D721Med (cell line): Measurements from ENCODE around the gene GSE1.

Experiments used
- DNase-seq: peaks from one replicate; pipeline ENCODE4 v3.0.0; 2011; ENCODE audit warnings: low spot score; ENCODE audit not compliant: insufficient read length
- FAIRE-seq: peaks from 2 replicates; lab custom pipeline; 2011; peaks lifted over from hg19 to GRCh38; lab: Jason Lieb, UNC
- TF ChIP-seq, protein P1 (sequence below): IDR thresholded peaks from 2 replicates; pipeline ENCODE4 v1.5.1; 2012; ENCODE audit warnings: mild to moderate bottlenecking, control low read depth; ENCODE audit not compliant: insufficient read depth; ENCODE audit errors: missing control alignments

Gene GSE1

DNA sequence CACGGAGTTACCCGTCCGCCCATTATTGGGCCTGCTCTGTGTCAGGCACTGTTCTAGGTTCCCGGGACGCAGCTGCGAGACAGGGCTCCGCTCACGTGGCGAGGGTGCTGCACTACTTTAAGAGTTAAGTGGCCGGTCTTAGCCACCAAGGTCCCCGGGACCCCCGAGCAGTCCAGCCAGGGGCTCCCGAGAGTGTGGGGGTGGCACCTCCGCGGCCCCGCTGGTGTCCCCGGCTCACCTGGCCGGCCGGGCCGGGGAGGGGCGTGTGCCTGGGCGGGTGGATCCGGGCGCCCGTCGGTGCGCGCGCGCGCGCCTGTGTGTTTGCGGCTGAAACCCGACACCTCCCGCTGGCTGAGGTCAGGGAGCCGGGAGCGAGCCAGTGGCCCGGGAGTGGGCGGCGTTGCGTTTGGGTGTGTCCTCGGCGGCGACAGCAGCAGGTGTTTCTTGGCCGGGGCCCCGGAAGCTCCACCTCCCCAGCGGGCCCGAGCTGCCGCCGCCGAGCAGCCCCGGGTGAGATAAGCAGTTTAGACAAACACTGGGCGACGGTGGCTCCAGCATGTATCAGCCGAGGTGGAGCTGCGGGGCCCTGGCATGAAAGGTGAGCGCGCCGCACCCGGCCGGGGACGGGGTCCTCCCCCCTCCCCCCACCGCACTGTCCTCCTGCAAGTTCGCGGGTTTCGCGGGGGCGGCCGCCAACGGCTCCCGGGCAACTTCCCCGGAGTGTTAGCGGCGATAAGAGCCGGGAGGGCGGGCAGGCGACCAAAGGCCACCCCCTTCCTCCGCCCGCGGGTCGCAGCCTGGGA, at the start of gene GSE1:
GSE1 (plus strand) TSS at position 522 of the 803 bp plus-strand sequence; CDS start at position 592, 70 bp downstream.
- TF ChIP-seq, protein P1, sequence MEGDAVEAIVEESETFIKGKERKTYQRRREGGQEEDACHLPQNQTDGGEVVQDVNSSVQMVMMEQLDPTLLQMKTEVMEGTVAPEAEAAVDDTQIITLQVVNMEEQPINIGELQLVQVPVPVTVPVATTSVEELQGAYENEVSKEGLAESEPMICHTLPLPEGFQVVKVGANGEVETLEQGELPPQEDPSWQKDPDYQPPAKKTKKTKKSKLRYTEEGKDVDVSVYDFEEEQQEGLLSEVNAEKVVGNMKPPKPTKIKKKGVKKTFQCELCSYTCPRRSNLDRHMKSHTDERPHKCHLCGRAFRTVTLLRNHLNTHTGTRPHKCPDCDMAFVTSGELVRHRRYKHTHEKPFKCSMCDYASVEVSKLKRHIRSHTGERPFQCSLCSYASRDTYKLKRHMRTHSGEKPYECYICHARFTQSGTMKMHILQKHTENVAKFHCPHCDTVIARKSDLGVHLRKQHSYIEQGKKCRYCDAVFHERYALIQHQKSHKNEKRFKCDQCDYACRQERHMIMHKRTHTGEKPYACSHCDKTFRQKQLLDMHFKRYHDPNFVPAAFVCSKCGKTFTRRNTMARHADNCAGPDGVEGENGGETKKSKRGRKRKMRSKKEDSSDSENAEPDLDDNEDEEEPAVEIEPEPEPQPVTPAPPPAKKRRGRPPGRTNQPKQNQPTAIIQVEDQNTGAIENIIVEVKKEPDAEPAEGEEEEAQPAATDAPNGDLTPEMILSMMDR, result no peak
- FAIRE-seq (no peak), DNase-seq (no peak)

DNA sequence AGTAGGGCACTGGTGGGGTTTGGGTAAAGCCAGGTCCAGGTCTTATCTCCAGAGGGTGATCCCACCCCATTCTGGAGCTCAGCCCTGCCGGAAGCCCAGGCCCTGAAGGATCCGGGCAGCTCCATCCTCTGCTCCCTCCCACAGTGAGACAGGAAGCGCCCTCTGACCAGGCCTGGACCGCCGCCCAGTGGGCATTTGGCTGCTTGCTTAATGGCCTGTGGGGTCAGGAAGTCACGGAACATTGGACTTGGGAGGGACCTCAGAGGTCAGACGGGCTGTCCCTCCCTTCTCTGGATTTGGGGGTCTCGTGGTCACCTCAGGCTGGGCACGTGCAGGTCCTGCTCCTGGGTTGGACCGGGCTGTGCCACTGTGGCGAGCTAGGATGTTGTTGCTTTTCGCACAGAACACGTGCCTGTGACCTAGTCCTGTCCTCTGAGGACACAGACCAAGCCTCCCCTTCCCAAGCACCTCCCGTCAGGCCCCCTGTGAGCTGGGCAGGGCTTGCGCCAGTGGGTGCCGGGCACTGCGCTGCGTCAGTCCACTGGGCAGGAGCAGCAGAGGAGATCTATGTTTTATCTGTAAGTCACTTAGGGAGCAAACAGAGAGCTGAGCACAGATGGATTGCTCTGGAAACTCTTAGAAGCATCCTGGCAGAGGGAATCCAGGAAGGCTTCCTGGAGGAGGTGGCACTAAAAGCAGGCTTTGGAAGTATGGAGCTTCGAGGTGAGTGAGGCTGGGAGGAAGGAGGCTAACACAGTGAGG, 49.4 kb upstream of the GSE1 start:
- no peak for DNase-seq
- no peak for FAIRE-seq
- TF ChIP-seq, protein P1, result no peak

- DNase-seq (no peak), FAIRE-seq (no peak)
- TF ChIP-seq, protein P1, result peak; percentile 38
Observed at GRCh38 chr16:85564277-85565051, 48.7 kb upstream of the GSE1 start.

GRCh38 chr16:85565340-85565739, 47.8 kb upstream of the GSE1 start:
- DNase-seq (no peak), FAIRE-seq (no peak)
- TF ChIP-seq, protein P1, result no peak

DNA sequence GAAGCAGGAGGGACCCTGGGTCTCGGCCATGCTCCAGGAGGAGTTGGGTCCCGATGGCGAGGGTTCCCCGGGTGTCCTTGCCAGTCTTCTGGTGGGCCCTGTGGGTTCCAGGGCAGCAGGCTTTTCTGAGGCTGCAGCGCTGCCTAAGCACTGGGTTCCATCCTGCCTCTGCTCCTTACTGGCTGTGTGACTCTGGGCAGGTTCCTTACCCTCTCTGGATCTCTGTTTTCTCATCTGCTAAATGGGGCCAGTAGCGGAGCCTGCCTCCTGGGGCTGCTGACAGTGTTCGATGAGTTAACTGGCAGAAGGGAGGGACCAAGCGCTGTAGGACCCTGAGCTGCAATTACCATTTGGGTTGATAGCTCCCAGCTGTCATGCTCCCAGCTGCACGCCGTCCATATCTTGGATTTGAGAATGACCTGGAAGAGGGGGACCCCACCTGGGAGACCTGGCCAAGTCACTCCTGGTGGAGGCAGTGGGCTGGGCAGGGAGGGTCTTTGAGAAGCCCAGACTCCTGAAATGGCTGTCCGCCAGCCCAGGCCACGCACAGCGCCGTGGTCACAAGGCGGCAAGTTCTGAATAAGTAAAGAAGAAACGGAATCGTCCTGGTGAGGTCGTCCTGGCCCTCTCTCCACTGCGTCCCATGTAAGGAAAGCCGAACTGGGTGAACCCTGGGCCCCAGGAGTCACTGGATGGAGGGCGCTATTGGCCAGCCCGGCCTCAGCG, 47.2 kb upstream of the GSE1 start:
- FAIRE-seq, result no peak
- DNase-seq, result no peak
- TF ChIP-seq, protein P1, result no peak

DNA sequence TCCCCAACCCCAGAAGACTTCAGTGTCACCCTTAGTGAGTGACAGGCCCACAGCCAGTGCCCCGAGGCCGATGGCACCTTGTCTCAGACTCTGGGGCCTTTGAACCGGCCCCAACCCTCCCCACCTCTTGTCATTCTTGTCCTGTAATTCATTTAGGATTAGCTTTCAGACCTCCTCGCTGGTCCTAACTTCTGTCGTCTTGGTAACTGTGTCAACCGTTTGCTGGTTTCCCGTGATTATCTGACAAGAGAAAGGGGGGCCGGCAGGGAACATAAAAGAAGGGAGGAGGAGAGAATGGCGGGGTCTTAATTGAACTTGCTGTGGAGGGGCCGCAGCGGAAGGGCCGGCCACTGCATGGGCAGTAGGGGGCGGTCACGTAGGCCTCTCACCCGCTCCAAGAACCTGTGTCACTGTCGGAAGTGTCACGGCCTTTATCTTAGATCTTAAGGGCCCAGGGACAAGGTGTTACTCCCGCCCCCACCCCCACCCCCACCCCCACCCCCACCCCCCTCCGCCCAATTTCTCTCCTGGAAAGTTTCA, 46.5 kb upstream of the GSE1 start:
- no peak for DNase-seq
- TF ChIP-seq, protein P1, result no peak
- FAIRE-seq, result no peak
